CD8-positive, alpha-beta memory T cell (primary cell): ENCODE results near the gene PSEN1. TPM values are rescaled to one million over a fixed set of nuclear protein-coding genes. Genes with fewer than 3 reads are reported as not detected.
A peak's percentile ranks its signal among the peaks of the same experiment; 100 is the strongest.

Experiments used
- CTCF ChIA-PET: fragments of 350-600 bp; sonication (Branson Sonifier 250); formaldehyde crosslinking; loops from one replicate; lab custom pipeline; 2021; ENCODE audit warnings: antibody characterized with exemption; lab: Charles Lee
- POLR2A ChIA-PET: fragments of 350-600 bp; sonication (Branson Sonifier 250); formaldehyde crosslinking; loops from one replicate; lab custom pipeline; 2021; ENCODE audit warnings: antibody characterized with exemption; lab: Charles Lee
- DNase-seq, 5 donors: peaks; one replicate each; pipeline versions ENCODE4 v3.0.0 to v3.0.0-alpha.2; 2020 to 2022; ENCODE audit warnings: mixed read lengths in 1 of 5
- H3K27ac ChIP-seq: one replicate; pipeline ENCODE4 v1.7.0; 2013; ENCODE audit warnings: low read depth, mild to moderate bottlenecking, low read length, moderate library complexity
- H3K27me3 ChIP-seq: 2 replicates; pipeline ENCODE4 v1.7.0; 2013; ENCODE audit warnings: low read length, mild to moderate bottlenecking; ENCODE audit not compliant: insufficient read depth, poor library complexity, severe bottlenecking
- H3K36me3 ChIP-seq: 2 replicates; pipeline ENCODE4 v1.7.0; 2013; ENCODE audit warnings: mild to moderate bottlenecking, low read length, moderate library complexity; ENCODE audit not compliant: insufficient read depth
- H3K4me1 ChIP-seq: 2 replicates; pipeline ENCODE4 v1.7.0; 2013; ENCODE audit warnings: mild to moderate bottlenecking, low read length, moderate library complexity; ENCODE audit not compliant: insufficient read depth
- H3K4me3 ChIP-seq: 2 replicates; pipeline ENCODE4 v1.7.0; 2013; ENCODE audit warnings: mild to moderate bottlenecking, low read length
- H3K9me3 ChIP-seq: 2 replicates; pipeline ENCODE4 v1.7.0; 2013; ENCODE audit warnings: mild to moderate bottlenecking, low read length
- H3K27ac Mint-ChIP-seq, 8 donors: one replicate each; pipeline ENCODE4 v1.8.0; 2020 to 2021; ENCODE audit warnings: mixed read lengths in 8 of 8, mild to moderate bottlenecking in 6 of 8, inconsistent platforms in 3 of 8, moderate library complexity in 3 of 8
- H3K27me3 Mint-ChIP-seq, 2 donors: one replicate each; pipeline ENCODE4 v1.8.0; 2020 to 2021; ENCODE audit warnings: mixed read lengths in 2 of 2, mild to moderate bottlenecking in 1 of 2, moderate library complexity in 1 of 2
- H3K36me3 Mint-ChIP-seq, 3 donors: one replicate each; pipeline ENCODE4 v1.8.0; 2020 to 2021; ENCODE audit warnings: mixed read lengths in 3 of 3, inconsistent platforms in 1 of 3, mild to moderate bottlenecking in 1 of 3
- H3K4me1 Mint-ChIP-seq, 3 donors: one replicate each; pipeline ENCODE4 v1.8.0; 2020 to 2021; ENCODE audit warnings: mixed read lengths in 3 of 3, inconsistent platforms in 1 of 3, mild to moderate bottlenecking in 1 of 3
- H3K4me3 Mint-ChIP-seq, 7 donors: one replicate each; pipeline ENCODE4 v1.8.0; 2020 to 2021; ENCODE audit warnings: mixed read lengths in 7 of 7, mild to moderate bottlenecking in 6 of 7, moderate library complexity in 4 of 7, inconsistent platforms in 2 of 7
- H3K9me3 Mint-ChIP-seq, 5 donors: one replicate each; pipeline ENCODE4 v1.8.0; 2020 to 2022; ENCODE audit warnings: mixed read lengths in 5 of 5, mild to moderate bottlenecking in 3 of 5, moderate library complexity in 2 of 5, inconsistent platforms in 1 of 5
- polyA plus RNA-seq: library from polyadenylated mRNA; unstranded; fragments of 300-500 nt; fragmentation: Illumina TruSeq; gene quantifications from one replicate; pipeline ENCODE4 v1.2.3, GENCODE V29; 2021
- total RNA-seq, 2 experiments: library from RNA; stranded (reverse); gene quantifications; one replicate each; pipeline ENCODE4 v1.2.3, GENCODE V29; 2021

The PSEN1 gene
- total and polyA plus RNA-seq, 3 experiments from 2014 or later = 29.2 to 34.2 (median 31.7) TPM

- Histone ChIP-seq H3K27ac (no peak overlapping the region), H3K4me3 (no peak overlapping the region), H3K36me3 (no peaks in the 10 kb centered on the region), H3K9me3 (no peaks in the 10 kb centered on the region), H3K4me1 (no peaks in the 10 kb centered on the region), H3K27me3 (peaks cover 52% of the 10 kb centered on the region)
- Mint-ChIP-seq H3K36me3 (no peaks in the 10 kb centered on the region), H3K27me3 (peaks cover 57 to 71% of the 10 kb centered on the region in 2 donors), H3K9me3 (no peaks in the 10 kb centered on the region), H3K27ac (peak overlapping the region in 1 of 8 donors; percentile 34), H3K4me1 (peaks cover 8 to 15% (median 11%) of the 10 kb centered on the region in 3 donors), H3K4me3 (peak overlapping the region in 5 of 7 donors; percentile 47 to 77 (median 72))
- ChIA-PET CTCF (no interaction called here), POLR2A (no interaction called here)
- no peak for DNase-seq
Measured at GRCh38 chr14:73236752-73237218, 100.5 kb downstream of the PSEN1 start.

DNA sequence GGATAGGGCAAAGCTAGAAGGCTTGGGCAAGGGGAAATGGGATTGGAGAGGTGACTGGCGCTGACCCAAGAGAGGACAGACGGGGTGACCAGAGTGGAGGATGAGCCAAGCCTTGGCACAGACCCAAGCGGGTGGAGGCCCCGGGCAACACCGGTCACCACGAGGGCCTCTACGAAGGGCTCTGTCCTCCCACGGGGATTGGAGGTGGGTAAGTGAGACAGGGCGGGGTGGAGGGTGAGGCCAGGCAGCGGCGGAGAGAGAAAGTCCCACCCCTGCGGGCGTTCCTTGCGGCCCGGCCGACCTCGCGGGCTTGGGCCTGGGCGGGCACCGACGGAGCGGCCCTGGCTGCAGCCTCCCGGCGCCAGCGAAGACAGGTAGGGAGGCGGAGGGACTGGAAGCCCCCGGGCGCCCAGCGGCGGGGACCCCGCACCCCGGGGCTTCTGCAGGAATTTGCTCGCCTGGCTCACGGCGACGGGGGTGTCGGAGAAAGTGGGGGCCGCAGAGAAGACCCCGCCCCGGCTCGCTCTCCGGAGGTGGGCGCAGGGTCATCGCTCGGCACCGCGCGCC is 101.0 kb downstream of the PSEN1 start, which contains the start of gene PAPLN:
Gene PAPLN (plus strand): TSS at position 288 of the 567 bp plus-strand sequence. CDS start 2,273 bp downstream, outside the sequence.
- Mint-ChIP-seq H3K4me3 (peak within 1 kb of the TSS; percentile 39 to 77 (median 65)), H3K36me3 (no peaks in the 10 kb centered on the region), H3K4me1 (peaks cover 8 to 15% (median 11%) of the 10 kb centered on the region in 3 donors), H3K9me3 (no peaks in the 10 kb centered on the region), H3K27ac (peak within 1 kb of the TSS in 1 of 8 donors; percentile 34), H3K27me3 (peaks cover 61 to 75% of the 10 kb centered on the region in 2 donors)
- Histone ChIP-seq H3K4me3 (no peak within 1 kb of the TSS), H3K9me3 (no peaks in the 10 kb centered on the region), H3K27ac (no peak within 1 kb of the TSS), H3K4me1 (no peaks in the 10 kb centered on the region), H3K27me3 (peaks cover 52% of the 10 kb centered on the region), H3K36me3 (no peaks in the 10 kb centered on the region)
- DNase-seq = no peak
- ChIA-PET CTCF (no interaction called here), POLR2A (no interaction called here)

DNA sequence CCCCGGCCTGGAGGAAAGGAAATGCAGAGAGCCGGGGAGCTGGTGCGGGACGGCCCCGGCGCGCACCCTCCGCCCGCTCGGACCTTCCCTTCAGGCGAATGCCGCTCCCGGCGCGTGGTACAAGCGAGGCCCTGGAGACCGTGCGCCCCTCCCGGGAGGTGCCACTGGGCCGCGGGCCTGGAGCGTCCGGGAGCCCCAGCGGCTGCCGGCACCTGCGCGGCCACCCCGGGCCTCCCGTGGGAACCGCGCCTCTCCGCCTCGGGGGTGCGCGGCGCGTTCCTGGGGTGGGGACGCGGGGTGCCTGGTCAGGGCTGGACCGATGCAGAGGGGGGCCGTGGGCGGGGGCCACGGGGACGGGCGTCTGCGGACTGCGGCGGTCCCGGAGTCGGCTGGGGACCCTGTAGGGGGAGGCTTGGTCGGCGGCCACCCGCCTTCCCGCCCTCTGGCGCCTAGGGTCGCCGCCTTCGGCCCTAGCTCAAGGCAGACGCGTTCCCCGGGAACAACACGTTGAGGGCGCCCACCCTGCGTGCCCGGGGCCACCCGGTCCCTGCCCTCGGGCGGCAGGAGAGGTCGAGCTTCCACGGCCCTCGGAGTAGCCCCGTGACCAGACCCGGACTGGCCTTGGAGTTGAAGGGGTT is 101.6 kb downstream of the PSEN1 start:
- Histone ChIP-seq H3K27ac (no peak overlapping the region), H3K36me3 (no peaks in the 10 kb centered on the region), H3K4me3 (no peak overlapping the region), H3K27me3 (peaks cover 52% of the 10 kb centered on the region), H3K9me3 (no peaks in the 10 kb centered on the region), H3K4me1 (no peaks in the 10 kb centered on the region)
- H3K4me1 Mint-ChIP-seq = peaks cover 10 to 20% (median 16%) of the 10 kb centered on the region in 3 donors
- H3K27ac Mint-ChIP-seq = no peak overlapping the region
- peak overlapping the region in 4 of 7 donors; percentile 15 to 39 (median 30) for H3K4me3 Mint-ChIP-seq
- no peaks in the 10 kb centered on the region for H3K9me3 Mint-ChIP-seq
- H3K36me3 Mint-ChIP-seq = no peaks in the 10 kb centered on the region
- POLR2A ChIA-PET = no interaction called here
- no peak for DNase-seq
- H3K27me3 Mint-ChIP-seq = peaks cover 62 to 79% of the 10 kb centered on the region in 2 donors
- CTCF ChIA-PET = no interaction called here

DNA sequence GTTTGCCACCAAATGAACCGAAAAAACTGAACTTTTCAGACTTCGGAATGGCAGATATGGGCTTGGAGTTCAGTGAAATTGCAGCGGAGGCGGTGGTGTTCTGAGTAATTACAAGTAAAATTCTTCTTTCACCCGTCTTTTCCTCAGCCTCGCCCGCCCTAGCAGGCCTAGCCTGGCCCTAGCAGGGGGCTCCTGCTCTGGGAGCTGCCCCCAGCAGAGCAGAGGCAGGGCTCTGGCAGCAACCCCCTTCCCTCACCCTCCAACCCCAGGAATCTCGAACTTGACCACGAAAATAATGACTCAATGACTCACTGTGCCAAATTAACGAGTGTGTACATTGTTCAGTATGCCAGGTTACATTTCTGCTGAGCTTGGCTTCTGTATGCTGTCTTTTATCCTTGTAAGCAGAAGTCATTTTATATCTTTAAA is 102.1 kb downstream of the PSEN1 start:
- Histone ChIP-seq H3K4me3 (no peak overlapping the region), H3K36me3 (no peaks in the 10 kb centered on the region), H3K27me3 (peaks cover 49% of the 10 kb centered on the region), H3K27ac (no peak overlapping the region), H3K4me1 (no peaks in the 10 kb centered on the region), H3K9me3 (no peaks in the 10 kb centered on the region)
- Mint-ChIP-seq H3K27ac (no peak overlapping the region), H3K4me1 (peaks cover 10 to 23% (median 18%) of the 10 kb centered on the region in 3 donors), H3K4me3 (peak overlapping the region in 4 of 7 donors; percentile 15 to 39 (median 30)), H3K27me3 (peaks cover 66 to 80% of the 10 kb centered on the region in 2 donors), H3K36me3 (no peaks in the 10 kb centered on the region), H3K9me3 (peaks cover 0 to 2% (median 0%) of the 10 kb centered on the region in 5 donors)
- CTCF ChIA-PET = no interaction called here
- POLR2A ChIA-PET = interaction anchor here (0.5 kb wide), 1 partner anchor 207 kb away, joined by 7 read pairs; no protein-coding TSS in a partner anchor
- DNase-seq = no peak

GRCh38 chr14:73238941-73239340 is 102.6 kb downstream of the PSEN1 start:
- Histone ChIP-seq H3K27ac (no peak overlapping the region), H3K27me3 (peaks cover 48% of the 10 kb centered on the region), H3K36me3 (no peaks in the 10 kb centered on the region), H3K4me1 (no peaks in the 10 kb centered on the region), H3K4me3 (no peak overlapping the region), H3K9me3 (no peaks in the 10 kb centered on the region)
- Mint-ChIP-seq H3K36me3 (no peaks in the 10 kb centered on the region), H3K4me1 (peaks cover 11 to 26% (median 22%) of the 10 kb centered on the region in 3 donors), H3K4me3 (peak overlapping the region in 2 of 7 donors; percentile 26 to 44), H3K27ac (no peak overlapping the region), H3K9me3 (peaks cover 0 to 2% (median 0%) of the 10 kb centered on the region in 5 donors), H3K27me3 (peaks cover 66 to 80% of the 10 kb centered on the region in 2 donors)
- POLR2A ChIA-PET = interaction anchor here (0.5 kb wide), 1 partner anchor 206 kb away, joined by 7 read pairs; no protein-coding TSS in a partner anchor
- DNase-seq = no peak
- CTCF ChIA-PET = no interaction called here

DNA sequence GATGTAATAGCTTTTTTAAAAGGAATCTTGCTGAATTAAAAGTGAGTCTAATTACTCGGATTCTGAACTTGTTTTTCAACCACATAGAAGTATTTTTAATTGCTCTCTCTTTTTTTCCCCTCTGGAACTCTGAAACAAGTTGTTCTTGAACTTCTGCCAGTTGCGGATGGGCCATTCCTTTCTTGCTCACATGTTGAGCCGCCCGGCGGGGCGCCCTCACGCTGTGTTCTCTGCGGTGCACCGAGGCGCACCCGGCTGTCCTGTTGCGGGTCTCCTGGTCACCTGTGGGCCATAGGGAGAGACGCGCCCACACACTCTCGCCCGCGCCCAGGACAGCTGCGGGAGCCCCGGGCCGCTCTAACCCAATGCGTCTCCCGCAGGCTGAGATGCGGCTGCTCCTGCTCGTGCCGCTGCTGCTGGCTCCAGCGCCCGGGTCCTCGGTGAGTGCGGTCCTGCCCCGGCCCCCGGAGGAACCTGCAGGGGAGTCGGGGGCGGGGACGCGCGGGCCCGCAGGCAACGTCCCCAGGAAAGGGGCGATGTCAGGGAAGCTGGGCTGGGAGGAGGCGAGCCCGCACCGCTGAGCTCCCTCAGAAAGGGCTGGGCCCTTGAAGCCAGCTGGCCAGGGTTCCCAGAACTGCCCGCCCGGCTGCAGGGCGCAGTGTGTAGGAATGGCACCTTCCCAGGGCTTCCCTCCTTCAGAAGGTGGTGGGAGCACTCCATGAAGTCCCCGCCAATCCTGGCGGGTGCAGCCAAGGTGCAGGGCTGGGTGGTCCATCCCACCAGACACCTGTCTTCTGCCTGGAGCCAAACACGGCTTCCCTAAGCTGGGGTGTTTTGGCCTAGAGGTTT is 103.3 kb downstream of the PSEN1 start:
- DNase-seq = no peak
- Histone ChIP-seq H3K36me3 (no peaks in the 10 kb centered on the region), H3K4me1 (no peaks in the 10 kb centered on the region), H3K4me3 (no peak overlapping the region), H3K9me3 (no peaks in the 10 kb centered on the region), H3K27me3 (peaks cover 49% of the 10 kb centered on the region), H3K27ac (no peak overlapping the region)
- Mint-ChIP-seq H3K4me3 (no peak overlapping the region), H3K9me3 (peaks cover 0 to 2% (median 0%) of the 10 kb centered on the region in 5 donors), H3K4me1 (peaks cover 11 to 26% (median 22%) of the 10 kb centered on the region in 3 donors), H3K27ac (no peak overlapping the region), H3K36me3 (no peaks in the 10 kb centered on the region), H3K27me3 (peaks cover 65 to 78% of the 10 kb centered on the region in 2 donors)
- CTCF ChIA-PET = no interaction called here
- POLR2A ChIA-PET = no interaction called here

- Histone ChIP-seq H3K36me3 (no peaks in the 10 kb centered on the region), H3K27me3 (peaks cover 42% of the 10 kb centered on the region), H3K27ac (no peak overlapping the region), H3K9me3 (no peaks in the 10 kb centered on the region), H3K4me1 (no peaks in the 10 kb centered on the region), H3K4me3 (no peak overlapping the region)
- CTCF ChIA-PET = no interaction called here
- Mint-ChIP-seq H3K27ac (no peak overlapping the region), H3K4me3 (no peak overlapping the region), H3K9me3 (peaks cover 0 to 2% (median 0%) of the 10 kb centered on the region in 5 donors), H3K27me3 (peaks cover 59 to 70% of the 10 kb centered on the region in 2 donors), H3K36me3 (no peaks in the 10 kb centered on the region), H3K4me1 (peaks cover 14 to 31% (median 22%) of the 10 kb centered on the region in 3 donors)
- POLR2A ChIA-PET = no interaction called here
- DNase-seq = no peak
Measured at GRCh38 chr14:73240816-73241480, 104.6 kb downstream of the PSEN1 start.
